DMS153 treated with DMSO at 0.1 percent for 48 hours (cell line): ENCODE results near the gene MACROD2.

ENCODE experiments used
- DNase-seq: peaks from one replicate; lab custom pipeline; 2025; ENCODE audit not compliant: unreplicated experiment; lab: John Stamatoyannopoulos, UW

The MACROD2 gene

GRCh38 chr20:14838663-14839628 is 843.6 kb downstream of the MACROD2 start:
- no peak for DNase-seq

DNA sequence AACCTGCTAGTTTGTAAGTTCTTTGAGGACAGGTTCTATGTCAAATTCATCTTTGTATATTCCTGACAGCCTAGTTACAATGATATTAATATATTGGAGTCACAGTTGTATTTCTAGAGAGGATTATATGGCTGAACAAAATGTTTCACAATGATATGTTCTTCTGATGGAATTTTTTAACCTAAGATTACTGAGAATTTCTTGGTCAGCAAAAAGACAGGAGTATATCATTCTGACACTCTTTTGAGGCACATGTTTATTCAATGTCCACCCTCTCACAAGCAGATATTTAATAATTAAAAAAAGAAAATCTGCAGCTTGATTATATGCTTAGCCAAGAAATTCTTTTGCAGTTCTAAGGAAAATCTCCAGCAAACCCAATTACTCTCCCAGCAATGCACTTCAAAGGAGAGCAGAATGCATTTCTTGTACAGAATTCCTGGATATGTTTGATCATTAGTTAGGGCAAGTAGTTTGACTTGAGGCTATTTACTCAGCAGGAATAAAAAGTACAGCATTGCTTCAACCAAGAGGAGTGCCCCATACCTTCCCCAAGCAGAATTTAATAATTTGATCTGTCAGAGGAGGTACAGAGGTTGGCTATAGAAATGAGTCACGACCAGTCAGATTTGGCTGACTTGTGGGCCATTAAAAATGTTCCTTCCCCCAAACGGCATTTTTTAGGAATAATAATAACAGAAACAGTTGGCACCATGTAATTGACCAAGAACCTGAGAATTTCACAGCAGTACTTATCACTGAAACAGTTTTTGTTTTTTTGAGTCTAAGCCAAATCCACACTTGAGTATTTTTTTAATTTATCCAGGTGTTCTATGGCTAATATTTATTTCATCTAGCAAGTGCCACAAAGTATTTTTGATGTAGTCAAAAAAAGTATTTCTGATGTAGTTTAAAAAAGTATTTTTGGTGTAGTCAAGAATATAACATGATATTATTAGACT is 850.2 kb downstream of the MACROD2 start:
- no peak for DNase-seq

GRCh38 chr20:14848806-14849205 is 853.5 kb downstream of the MACROD2 start:
- no peak for DNase-seq

DNA sequence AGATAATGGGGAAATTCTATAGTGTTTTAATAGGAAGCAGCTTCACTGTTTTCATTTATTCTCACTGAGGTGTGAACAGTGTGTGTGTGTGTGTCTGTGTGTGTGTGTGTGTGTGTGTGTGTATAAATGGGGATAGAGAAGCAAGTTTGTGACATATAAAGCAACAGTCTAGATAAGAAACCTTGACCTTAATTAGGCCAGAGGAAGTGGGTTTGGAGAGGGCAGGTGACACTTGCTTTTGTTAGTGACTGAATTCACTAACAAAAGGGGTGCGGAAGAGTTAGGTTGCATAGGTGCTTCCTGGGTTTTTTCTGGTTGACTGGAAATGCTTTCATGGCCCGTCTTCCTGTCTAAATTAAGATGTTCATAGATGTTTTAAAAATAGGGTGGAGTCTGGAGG is 857.8 kb downstream of the MACROD2 start:
- DNase-seq, result peak; percentile 11

DNA sequence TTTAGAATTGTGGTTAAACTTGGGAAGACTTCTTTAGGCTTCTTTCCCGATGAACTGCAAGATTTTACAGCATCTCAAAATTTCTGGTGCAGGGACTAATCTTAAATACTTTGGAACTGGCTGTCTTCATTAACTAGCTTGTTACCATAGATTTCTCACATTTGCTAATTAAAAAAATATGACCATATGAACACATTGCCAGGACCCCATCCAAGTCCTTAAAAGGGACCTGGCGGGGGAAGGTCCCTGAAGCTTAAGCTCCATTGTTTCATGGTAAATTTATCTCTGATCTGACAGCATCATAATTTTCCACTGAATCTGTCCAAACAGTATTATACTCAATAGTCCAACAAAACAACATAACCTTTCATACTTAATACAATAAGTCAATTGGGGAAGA is 859.9 kb downstream of the MACROD2 start:
- DNase-seq, result no peak

DNA sequence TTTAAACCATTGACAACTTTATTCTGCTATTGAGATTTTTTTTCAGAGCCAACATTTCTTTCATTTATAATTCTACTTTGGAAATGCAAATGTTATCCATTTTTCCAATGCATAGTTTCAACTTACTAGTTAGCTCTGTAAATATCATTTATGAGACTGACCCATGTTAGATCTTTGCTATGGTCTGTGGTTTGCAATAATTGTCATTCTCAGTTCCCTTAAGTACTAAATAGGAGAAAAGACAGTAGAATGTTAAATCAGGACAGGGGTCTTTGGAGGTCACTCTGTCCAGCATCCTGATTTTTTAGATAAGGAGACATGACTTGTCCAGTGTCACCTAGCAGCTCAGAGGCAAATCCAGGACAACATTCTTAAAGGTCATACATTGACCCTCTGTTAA is 864.3 kb downstream of the MACROD2 start:
- DNase-seq, result no peak

DNA sequence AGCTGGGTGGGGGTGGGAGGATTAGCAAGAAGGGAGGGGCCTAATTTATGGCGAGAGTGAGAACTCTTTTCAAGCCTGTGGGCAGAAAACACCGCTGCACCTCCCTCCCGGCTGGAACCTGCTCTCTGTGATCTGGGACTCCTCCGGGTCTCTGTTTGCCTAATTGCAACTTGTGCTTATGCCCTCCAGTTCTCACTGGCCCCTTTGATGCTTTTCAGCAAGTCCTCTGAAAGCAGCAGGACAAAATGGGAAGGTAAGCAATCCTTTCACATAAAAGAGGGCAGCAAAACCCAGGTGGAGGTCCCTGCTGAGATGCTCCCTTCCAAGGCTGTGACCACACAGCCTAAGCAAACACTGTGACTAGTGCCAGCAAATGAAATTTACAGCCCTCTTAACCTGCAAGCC is 865.1 kb downstream of the MACROD2 start:
- DNase-seq, result peak; percentile 50

DNA sequence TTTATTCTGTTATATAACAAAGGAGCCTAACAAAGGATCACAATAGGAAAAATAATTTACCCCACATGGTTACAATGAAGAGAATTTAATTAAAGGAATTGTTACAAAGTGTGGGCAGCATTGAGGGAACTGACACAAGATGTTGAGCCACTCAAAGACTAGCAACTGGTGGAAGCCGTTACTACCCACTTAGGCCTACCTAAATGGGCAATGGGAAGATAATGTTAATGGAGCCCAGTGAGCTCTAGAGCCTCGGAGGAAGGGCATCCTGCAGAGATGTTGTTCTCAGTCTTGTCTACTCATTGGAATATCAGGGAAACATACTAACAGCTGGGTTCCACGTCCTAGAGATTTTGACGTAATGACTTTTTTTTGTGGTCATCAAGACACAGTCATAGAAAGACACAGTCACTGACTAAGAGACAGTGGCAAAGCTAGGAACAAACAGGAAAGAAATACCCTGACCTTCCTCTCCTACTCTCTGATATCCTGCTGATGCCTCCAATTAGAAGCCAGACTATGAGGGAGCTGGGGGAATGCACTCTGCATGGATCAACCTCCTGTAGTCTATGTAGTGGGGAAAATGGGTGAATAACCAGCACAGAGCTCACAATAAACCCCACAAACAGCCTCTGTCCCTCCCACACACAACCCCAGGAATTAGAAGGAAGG is 865.8 kb downstream of the MACROD2 start:
- DNase-seq, result peak; percentile 40

GRCh38 chr20:14865169-14865568 is 869.9 kb downstream of the MACROD2 start:
- no peak for DNase-seq

GRCh38 chr20:14865731-14866130 is 870.4 kb downstream of the MACROD2 start:
- DNase-seq, result no peak

GRCh38 chr20:14866841-14867514 is 871.7 kb downstream of the MACROD2 start:
- no peak for DNase-seq

DNA sequence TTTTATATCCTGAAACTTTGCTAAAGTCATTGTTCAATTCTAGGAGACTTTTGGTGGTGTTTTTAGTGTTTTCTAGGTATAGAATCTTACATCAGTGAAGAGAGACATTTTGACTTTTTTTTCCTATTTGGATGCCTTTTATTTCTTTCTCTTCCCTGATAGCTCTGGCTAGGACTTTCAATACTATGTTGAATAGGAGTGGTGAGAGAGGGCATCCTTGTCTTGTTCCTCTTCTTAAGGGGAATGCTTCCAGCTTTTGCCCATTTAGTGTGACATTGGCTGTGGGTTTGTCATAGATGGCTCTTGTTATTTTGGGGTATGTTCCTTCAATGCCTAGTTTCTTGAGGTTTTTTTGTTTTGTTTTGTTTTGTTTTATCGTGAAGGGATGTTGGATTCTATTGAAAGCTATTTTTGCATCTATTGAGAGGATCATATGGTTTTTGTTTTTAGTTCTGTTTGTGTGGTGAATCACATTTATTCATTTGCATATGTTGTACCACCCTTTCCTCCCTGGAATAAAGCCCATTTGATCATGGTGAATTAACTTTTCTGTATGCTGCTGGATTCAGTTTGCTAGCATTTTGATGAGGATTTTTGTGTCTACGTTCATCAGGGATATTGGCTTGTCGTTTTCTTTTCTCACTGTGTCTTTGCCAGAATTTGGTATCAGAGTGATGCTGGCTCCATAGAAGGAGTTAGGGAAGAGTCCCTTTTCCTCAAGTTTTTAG is 882.1 kb downstream of the MACROD2 start:
- no peak for DNase-seq

DNA sequence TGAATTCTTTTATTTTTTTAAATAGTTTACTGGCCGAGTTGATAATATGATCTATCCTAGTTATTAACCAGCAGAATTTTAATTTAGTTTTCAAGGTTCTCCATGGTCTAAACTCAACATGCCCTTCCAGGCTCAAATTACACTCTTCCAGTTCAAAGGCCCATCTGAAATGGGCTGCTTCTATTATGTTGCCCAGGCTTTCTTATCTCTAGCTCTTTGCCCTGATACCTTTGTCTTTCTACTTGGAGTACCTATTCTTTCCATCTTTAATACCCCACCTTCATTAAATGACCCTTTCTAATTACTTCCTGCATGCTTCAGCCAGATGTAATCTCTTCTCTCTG is 883.3 kb downstream of the MACROD2 start:
- peak; percentile 45 for DNase-seq

- DNase-seq, result no peak
These were observed 883.8 kb downstream of the MACROD2 start for GRCh38 chr20:14879020-14879697.

- no peak for DNase-seq
These were observed 884.5 kb downstream of the MACROD2 start for GRCh38 chr20:14879839-14880238.

DNA sequence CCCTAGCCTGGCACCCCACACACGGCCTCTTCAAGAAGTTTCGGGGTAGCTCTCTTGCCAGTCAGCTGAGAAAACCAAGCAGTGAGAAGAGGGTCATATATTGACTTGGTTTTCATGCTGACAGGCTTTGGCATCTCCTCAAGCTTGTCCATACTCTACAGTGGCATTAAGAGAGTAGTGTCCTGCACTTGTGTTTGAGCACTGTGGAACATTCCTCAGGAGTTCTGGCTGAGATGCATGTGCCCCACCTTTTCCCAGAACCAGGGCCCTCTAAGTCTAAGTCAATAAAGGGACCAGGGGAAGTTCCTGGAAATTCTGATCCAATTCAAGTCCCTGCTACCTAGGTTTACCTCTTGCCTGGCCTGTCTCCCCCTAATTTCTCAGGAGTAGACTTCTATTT is 886.2 kb downstream of the MACROD2 start:
- no peak for DNase-seq

- no peak for DNase-seq
These were observed 886.8 kb downstream of the MACROD2 start for GRCh38 chr20:14882157-14882556.

GRCh38 chr20:14882846-14883245 is 887.5 kb downstream of the MACROD2 start:
- no peak for DNase-seq

DNA sequence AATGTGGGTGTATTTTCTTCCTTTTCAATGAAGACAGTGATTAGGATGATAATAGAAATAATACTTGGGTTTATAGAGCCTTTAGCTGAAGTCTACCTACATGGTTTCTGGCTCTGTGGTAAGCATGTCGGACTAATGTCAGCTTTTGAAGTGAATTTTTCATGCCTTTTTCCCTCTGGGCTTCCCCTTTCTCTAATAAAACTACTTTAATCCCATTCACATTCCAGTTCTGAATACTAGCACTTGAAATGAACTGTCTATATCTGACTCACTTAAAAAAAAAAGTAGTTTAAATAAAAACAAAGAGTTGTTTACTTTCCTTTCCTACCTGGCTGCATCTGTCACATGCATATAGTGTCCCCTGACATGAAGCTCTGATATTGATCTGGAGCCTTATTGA is 888.0 kb downstream of the MACROD2 start:
- DNase-seq, result no peak
